GM18907 (cell line): Measurements from ENCODE around the gene FUS.
"Not testable (repeated sequence)": the region's sequence is repeated elsewhere in the genome, so short reads cannot be mapped to it uniquely, and the experiment has no call there.

ENCODE experiments used
- ATAC-seq: cut with Tn5 transposase; IDR thresholded peaks from one replicate; pipeline ENCODE4 v1.9.1; 2021; ENCODE audit warnings: mild to moderate bottlenecking, moderate library complexity; ENCODE audit not compliant: unreplicated experiment

The FUS gene

DNA sequence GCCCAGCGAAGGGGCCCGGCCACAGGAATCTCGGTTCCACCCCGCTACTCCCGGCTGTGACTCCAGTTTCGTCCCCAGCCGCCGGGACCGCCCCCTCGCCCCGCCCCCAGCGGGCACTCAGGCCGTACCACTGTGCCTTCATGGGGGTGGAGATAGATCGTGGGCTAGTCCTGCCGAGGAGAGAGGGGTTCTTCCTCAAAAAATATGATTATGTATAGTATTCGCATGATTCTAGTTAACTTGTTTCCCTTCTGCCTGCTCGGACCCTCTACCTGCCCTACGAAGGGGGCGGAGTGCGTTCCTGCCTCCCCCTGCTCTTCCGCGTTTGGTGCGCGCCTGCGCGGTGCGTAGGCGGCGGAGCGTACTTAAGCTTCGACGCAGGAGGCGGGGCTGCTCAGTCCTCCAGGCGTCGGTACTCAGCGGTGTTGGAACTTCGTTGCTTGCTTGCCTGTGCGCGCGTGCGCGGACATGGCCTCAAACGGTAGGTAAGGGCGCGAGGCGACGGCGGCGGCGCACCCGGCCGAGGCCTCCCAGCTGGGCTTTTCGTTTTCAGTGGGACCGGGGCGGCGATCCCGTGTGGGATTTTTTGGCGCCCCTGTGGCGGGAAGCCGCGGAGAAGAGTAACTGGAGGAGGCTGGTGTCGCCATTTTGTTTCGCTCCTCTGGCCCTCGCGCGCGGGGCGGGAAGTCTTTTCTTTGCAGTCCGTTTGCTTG, at the start of gene FUS:
FUS (plus strand) TSS at position 393 of the 713 bp plus-strand sequence; CDS start at position 469, 76 bp downstream.
- ATAC-seq = peak; percentile 67

DNA sequence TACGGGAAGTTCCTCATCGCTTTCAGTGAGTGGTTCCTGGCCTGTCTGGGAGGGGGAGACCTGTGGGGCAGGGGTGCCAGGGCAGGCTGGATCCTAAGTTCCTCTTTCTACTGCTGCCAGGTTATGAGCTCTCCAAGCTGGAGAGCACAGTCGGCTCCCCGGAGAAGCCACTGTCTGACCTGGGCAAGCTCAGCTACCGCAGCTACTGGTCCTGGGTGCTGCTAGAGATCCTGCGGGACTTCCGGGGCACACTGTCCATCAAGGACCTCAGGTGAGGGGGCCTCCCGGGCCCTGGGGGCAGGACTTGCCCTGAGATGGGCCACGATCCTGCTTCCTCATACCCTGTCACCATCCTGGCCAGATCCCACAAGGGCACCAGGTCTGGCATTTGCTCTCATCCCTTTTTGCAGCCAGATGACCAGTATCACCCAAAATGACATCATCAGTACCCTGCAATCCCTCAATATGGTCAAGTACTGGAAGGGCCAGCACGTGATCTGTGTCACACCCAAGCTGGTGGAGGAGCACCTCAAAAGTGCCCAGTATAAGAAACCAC, 49.5 kb upstream of the FUS start:
- ATAC-seq = no peak

DNA sequence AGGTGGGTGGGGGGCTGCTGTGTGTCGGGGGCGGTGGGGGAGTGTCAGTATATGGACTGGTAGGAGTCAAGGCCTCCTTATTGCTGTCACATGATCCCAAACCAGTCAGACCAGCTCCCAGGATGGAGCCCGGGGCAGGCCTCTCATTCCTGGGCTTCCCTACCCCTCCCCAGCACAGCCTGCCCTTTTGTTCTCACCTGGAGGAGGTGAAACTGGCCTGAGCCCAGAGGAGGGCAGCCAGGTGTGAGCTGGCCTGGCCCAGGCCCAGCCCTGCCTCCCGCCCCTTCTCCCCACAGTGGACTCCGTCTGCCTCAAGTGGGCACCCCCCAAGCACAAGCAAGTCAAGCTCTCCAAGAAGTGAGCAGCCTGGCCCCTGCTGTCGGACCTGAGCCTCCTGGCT, 49.0 kb upstream of the FUS start:
- no peak for ATAC-seq

DNA sequence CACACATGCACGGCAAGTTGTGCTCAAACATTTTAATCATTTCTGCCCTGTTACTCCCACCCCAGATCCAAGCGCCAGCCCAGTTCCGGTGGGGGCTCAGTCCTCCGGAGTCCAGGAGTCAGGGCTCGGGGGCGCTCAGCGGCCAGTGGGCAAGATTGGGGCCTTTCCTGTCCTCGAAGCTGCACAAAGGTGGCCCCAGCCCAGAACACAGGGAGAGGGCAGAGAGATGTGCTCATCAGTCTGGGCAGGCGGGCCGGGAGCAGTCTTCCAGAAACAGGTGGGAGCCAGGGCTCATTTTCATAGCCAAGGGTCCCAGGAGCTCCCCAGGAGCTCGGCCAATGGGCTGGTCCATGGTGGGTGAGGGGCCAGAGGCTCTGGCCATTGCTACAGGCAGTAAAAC, 48.5 kb upstream of the FUS start:
- ATAC-seq = no peak

DNA sequence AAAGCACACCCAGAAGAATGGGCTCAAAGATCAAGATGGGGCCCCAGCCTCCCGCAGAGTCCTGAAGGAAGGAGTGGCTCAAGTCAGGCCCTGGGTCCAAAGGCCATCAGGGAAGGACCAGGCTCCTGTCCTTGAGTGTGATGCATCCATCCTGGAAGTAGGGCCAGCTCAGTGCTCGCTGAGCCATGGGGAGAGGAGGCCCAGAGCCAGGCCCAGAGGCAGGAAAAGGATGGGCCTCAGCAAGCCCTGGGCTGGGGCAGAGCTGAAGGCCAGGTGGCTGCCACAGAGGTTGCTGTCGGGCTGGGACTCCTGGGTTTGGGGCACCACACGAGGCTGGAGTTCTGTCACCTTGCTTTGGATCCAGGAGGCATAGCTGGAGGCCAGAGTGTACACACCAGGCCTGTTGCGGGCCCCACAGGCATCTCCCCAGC, 48.1 kb upstream of the FUS start:
- ATAC-seq = no peak

DNA sequence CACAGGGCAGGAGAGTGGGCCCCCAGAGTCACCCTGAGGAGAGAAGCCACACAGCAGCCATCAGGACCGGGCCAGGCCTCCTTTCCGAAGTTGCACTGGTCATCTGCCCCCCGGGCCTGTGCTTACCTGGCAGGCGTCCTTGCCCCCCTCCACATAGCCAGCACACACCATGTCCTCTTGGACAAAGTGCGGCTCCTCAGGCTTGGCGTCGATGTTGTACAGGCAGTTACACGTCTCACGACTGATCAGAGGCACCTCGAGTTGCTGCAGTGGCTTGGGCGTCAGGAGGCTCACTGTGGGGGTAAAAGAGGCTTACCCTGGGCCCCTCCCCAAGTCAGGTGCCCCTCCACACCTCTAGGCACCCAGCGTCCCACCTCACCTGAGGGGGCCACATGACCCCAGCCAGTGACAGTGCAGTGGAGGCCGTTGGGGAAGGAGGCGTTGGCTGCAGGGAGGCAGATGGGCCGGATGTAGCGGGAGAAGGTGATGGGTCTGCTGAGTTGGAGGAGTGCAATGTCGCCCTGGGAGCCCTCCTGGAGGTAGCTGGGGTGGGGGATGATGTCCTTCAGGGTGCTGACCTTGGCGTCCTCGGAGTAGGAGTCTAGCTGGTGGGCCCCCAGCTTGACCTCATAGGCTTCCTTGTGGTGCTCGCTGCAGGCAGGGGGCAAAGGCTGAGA, 47.5 kb upstream of the FUS start:
- no peak for ATAC-seq

DNA sequence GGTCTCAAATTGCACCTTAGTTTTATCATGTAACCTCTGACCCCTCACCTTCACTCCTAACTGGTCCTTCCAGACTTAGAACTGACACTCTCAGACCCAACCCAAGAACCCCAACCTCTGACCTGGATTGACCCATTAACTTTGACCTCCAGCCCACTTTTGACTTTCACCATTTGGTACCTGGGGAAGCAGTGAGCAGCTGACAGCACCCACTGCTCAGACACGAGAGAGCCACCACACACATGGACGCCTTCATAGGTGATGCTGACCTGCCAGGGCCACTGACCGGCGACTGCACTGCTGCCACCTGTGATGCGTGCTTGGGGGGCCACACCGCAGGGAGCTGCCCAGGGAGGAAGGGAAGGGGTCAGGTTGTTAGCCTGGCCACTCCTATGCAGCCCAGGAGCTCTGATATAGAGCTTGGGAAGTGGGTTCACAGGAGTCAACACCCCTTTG, 46.9 kb upstream of the FUS start:
- ATAC-seq = no peak

DNA sequence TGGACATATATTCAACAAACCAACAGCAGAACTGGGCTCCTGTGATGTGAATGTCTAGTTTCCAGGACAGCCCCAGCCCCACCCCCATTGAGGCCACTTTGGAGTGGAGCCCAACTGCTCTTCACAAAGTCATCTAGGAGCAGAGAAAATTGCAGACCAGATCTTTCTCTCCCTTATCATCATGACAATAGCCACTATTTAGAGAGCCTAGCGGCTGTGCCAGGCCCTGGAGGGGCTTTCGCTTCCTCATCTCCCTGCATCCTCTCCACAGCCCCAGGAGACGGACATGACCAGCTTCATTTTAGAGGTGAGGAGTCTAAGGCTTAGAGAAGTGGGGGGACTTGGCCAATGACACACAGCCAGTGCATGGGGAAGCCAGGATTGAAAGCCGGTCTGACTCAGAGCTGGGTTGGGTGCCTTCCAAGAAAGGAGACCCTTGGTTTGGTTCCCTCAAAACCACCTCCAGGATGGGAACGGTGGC, 45.8 kb upstream of the FUS start:
- ATAC-seq = no peak

DNA sequence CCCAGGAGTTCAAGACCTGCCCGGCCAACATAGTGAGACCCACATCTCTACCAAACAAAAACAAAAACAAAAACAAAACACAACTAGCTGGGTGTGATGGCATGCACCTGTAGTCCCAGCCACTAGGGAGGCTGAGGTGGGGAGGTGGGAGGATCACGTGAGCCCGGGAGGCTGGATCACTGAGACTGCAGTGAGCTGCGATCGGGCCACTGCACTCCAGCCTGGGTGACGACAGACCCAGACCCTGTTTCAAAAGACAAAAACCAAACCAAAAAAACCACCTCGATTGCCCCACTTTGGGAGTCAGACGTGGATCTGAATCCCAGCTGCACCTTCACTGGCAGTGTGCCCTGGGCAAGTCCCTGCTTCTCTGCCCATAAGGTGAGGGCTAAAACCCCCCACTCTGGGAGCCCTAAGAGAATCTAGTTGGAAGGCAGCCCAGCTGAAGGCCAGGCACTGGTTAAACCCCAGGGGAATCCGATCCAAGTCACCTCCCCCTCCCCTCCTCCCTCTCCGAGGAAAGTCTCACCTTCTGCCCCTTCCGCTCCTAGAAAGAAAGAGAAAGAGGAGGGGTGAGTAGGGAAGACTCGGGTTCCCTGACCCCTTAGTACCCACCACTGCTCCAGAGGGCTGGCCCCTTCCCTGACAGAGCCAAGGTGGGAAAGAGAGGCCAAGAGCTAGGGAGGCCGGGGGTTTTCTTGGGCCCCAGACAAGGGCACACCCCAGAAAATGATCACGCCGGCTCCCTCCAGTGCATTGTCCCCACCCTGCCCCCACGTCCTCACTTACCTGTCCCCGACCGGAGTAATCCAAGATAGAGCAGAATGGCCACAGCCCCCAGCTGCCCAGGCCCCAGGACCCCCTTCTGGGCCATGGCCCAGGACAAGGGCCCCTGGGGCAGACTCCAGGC, 45.1 kb upstream of the FUS start:
- ATAC-seq = no peak

DNA sequence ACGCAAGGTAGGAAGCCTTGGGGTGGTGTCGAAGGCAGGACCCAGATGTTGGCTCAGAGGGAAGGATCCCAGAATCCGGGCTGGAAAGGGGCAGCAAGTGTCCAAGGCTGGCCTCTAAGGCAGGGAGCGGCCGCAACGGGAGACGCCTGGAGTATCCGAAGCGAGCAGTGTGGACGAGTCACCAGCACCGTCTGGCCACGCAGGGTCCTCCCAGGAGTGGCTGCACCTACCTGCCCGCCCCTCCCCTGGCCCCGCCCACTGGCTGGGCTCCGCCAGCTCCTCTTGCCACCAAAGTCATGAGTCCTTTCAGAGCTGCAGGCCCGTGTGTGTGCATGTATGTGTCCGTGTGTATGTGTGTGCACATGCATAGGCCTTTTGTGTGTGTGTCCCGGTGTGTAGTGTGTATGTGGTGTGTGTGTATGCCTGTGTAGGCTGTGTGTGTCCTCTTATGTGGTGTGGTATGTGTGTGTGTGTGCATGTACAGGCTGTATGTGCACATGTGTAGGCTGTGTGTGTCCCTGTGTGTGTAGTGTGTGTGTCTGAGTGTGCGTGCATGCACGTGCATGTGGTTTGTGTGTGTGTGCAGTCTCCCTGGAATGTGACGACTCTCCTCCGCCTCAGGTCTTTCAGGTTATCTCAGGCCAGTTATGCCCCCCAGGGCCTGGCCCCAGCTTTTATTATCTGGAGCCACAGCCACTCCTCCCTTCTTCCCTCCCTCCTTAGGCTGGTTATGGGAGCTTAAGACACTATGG, 44.2 kb upstream of the FUS start, which contains the start of gene PRSS8:
PRSS8 (minus strand) TSS at position 193 of the 752 bp plus-strand sequence. CDS start 229 bp downstream, outside the sequence.
- no peak for ATAC-seq

DNA sequence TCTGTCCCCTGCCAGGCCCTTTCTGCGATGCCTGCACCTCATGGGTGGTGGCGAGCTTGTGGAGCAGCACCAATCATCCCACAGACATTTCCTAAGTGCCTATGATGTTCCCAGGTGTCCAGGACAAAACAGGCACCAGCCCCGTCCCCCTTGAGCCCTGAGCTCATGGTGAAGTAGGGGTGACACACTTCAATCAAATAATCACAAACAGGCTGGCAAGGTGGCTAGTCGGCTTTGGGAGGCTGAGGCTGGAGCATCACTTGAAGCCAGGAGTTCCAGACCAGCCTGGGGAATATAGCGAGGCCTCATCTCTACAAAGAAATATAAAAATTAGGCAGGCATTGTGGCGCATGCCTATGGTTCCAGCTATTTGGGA, 43.7 kb upstream of the FUS start:
- no peak for ATAC-seq

DNA sequence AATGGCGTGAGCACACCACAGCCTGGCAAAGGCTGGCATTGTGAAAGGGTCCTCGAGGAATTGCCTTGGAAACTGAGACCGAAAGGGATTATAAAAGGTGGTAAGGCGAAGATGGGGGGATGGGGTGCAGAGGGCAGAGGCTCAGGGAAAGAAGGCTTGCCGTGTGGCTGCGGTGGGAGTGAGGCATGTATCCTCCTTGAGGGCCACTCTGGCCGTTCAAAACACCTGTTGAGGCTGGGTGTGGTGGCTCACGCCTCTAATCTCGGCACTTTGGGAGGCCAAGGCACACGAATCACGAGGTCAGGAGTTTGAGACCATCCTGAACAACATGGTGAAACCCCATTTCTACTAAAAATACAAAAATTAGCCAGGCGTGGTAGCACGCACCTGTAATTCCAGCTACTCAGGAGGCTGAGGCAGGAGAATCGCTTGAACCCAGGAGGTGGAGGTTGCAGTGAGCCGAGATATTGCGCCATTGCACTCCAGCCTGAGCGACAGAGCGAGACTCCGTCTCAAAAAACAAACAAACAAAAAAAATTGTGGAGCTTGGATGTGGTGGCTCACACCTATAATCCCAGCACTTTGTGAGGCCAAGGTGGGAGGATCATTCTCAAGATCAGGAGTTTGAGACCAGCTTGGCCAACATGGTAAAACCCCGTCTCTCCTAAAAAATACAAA, 43.0 kb upstream of the FUS start:
- not testable (repeated sequence) for ATAC-seq

DNA sequence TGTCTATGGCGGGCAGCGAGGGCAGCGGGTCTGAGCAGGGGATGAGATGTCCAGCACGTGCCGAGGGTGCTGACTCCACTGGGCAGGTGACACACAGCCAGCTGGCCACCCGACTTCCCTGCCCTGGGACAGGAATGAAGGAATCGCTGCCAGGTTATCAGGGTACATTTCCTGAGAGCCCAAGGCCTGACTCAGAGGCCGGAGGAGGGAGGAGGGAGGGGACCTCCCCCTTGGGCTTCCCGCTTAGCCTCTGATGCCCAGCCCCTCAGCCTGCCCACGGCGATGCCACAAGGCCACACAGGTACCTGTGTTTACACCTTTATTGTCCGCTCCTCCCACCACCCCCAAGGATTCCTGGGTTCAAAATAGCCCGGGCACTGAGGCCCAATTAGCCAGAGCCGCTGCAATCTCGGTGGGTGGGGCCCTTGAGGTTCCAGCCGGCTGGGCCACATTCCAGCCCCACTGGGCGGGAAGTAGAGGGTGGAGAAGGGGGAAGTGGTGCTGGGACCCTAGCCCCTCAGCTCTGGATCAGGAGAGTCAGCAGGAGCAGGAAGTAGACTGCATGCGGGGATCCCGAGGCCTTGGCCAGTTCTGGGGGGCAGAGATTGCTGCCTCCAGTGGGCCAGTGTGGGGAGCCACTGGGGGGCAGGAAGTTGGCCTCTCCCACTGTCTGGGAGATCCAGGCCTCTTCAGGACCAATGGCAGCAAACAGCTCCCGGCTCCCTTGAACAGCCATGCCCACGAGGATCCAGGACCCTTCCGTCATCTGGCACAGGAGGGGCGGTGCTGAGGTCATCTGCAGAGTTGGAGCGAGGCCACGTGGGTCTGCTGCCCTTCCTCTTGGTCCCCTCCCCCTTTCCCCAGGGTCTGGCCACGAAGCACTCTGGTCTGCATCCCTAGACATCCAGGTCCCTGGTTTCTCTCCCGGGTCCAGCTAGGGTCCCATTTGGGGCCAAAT, 41.0 kb upstream of the FUS start:
- no peak for ATAC-seq

DNA sequence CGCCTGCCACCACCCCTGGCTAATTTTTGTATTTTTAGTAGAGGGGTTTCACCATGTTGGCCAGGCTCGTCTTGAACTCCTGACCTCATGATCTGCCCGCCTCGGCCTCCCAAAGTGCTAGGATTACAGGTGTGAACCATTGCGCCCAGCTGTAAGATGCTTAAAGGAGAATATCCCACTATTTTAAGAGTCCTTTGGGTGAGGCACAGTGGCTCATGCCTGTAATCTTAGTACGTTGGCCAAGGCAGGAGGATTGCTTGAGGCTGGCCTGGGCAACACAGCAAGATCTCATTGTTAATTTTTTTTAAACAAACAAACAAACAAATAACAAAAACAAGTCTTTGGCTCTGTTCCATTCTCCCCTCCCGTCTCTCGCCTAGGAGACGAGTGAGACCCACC, 38.9 kb upstream of the FUS start:
- not testable (repeated sequence) for ATAC-seq

DNA sequence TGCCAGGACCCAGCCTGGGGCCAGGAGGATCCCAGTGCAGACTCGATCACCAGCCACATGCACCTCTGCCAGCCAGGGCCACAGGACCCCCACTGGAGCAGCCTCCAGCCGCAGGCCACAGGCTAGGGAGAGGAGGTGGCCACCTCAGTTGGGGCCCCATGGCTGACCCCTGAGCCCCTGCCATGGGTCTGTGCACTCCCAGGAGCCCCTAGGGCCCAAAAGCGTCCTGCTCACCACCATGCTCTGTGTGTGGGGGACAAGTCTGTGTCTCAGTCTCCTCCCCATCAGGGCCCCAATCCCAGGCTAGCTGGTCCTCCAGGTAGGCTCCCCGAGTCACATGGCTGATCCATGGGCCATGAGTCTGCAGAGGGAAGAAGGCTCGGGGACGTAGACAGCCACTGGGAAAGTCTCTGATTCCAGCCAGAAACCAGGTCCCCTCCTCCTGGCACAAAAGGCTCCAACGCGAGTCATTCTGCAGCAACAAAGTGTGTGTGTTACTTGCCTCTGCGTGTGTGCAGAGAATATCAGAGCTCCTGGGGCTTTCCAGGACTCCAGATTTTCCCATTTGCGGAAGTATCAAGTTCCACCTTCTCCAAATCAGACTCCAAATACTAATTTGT, 38.3 kb upstream of the FUS start:
- ATAC-seq = peak; percentile 18

DNA sequence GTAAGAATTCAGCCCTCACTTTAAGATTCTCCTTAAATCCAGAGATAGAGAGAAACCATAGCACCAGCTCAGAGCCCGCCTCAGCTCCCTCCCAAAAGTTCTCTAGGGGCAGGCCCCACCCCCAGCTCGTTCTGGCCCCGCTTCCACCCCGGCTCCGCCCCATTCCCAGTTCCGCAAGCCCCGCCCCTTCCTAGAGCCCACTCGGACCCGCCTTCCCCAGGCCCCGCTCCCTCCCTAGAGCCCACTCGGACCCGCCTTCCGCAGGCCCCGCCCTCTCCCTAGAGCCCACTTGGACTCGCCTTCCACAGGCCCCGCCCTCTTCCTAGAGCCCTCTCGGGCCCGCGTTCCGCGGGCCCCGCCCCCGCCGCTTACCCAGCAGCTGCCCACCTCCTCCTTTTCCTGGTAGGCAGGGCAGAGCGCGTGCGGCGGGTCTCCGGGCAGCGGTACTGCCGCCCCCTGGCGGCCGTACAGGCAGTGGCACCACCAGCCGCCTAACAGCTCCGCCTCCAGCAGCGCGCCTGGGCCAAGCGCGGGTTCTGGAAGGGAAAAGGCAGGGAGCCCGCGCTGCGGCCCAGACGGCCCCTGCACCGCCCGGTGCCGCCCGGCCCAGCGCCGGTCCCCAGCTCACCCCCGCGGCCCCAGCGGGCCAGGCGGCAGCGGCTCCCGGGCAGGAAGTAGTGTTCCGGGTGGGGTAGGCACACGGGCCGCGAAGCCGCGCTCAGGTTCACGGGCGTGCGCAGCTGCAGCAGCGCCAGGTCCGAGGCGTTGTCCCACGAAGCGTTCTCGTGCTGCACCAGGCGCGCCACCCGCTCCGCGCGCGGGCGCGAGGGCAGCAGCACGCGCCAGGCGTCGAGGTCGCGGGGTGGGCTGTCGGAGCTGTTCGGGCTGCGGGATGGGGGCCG, 37.6 kb upstream of the FUS start:
- peak; percentile 83 for ATAC-seq
